ENCODE results near the gene RAPGEF1. TPM values are rescaled to one million over a fixed set of nuclear protein-coding genes. Genes with fewer than 3 reads are reported as not detected.

RAPGEF1 gene
- total and polyA plus RNA-seq, 12 donors, result 39.6 to 135 (median 111) TPM

DNA sequence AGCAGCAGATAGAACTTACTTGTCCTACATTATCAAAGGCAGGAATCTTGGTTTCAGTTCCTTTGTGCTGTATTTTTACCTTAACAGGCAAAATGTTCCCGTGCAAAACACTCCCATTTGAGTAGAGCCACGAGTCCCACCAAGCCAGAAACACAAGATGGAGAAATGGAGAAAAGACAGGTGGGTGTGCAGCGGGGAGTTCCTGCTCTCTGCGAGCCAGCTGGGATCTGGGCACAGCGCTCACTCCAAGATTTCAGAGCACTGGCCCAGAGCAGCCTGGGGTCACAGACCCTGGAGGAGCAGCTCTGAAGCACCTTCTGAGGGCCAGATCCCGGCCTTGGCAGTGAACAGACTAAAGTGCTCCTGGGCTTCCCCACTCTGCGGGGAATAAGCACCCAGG is 211.7 kb downstream of the RAPGEF1 start:
- no peaks in the 10 kb centered on the region for H3K9me3 ChIP-seq
- WGBS, 2 donors, result 93 to 95% methylated on average over 7 of the region's 7 CpGs
- TF ChIP-seq, protein P1, sequence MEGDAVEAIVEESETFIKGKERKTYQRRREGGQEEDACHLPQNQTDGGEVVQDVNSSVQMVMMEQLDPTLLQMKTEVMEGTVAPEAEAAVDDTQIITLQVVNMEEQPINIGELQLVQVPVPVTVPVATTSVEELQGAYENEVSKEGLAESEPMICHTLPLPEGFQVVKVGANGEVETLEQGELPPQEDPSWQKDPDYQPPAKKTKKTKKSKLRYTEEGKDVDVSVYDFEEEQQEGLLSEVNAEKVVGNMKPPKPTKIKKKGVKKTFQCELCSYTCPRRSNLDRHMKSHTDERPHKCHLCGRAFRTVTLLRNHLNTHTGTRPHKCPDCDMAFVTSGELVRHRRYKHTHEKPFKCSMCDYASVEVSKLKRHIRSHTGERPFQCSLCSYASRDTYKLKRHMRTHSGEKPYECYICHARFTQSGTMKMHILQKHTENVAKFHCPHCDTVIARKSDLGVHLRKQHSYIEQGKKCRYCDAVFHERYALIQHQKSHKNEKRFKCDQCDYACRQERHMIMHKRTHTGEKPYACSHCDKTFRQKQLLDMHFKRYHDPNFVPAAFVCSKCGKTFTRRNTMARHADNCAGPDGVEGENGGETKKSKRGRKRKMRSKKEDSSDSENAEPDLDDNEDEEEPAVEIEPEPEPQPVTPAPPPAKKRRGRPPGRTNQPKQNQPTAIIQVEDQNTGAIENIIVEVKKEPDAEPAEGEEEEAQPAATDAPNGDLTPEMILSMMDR (IDR thresholded peaks at IDR 0.05), result no peak
- no peak for DNase-seq
- no peaks in the 10 kb centered on the region for H3K27me3 ChIP-seq
- H3K4me3 ChIP-seq, result no peak overlapping the region
- H3K27ac ChIP-seq, result no peak overlapping the region
- peaks cover 7 to 19% (median 14%) of the 10 kb centered on the region in 9 donors for H3K4me1 ChIP-seq
- peaks cover 0 to 70% (median 52%) of the 10 kb centered on the region in 9 donors for H3K36me3 ChIP-seq
- intact Hi-C loops (cut with DNase I), result no loop called here
- ATAC-seq, result no peak

Other genes starting within 250 kb of the RAPGEF1 start
- 10 to 100 TPM; 17.0 to 27.6 (median 21.2) TPM for gene POMT1, start 237.2 kb downstream of the RAPGEF1 start, total RNA-seq
- gene POMT1, start 237.2 kb downstream of the RAPGEF1 start, polyA plus RNA-seq, result 10 to 100 TPM; 20.6 to 34.1 TPM
- 10 to 100 TPM; 16.6 to 29.5 (median 22.5) TPM for gene UCK1, start 208.8 kb downstream of the RAPGEF1 start, total RNA-seq
- 10 to 100 TPM; 27.7 to 32.7 TPM for gene UCK1, start 208.8 kb downstream of the RAPGEF1 start, polyA plus RNA-seq
- not detected for gene PRRT1B, start 194.6 kb downstream of the RAPGEF1 start, total RNA-seq
- gene PRRT1B, start 194.6 kb downstream of the RAPGEF1 start, polyA plus RNA-seq, result not detected